ENCODE data around the gene CENPK.

GRCh38 chr5:65475336-65475735 lies 87.6 kb downstream of the CENPK start:
- TF ChIP-seq CTCF (IDR thresholded peaks at IDR 0.05; ENCODE audit: low read length) (no peak), EZH2 (IDR thresholded peaks at IDR 0.05; ENCODE audit: borderline replicate concordance, low read length) (no peak)
